Common myeloid progenitor, CD34-positive (primary cell): ENCODE measurements around the gene DDX27.
"Not testable (repeated sequence)": the region's sequence is repeated elsewhere in the genome, so short reads cannot be mapped to it uniquely, and the experiment has no call there.

Source experiments
- CTCF ChIA-PET: fragments of 350-600 bp; sonication (Branson Sonifier 250); formaldehyde crosslinking; loops from one replicate; lab custom pipeline; 2021; ENCODE audit warnings: antibody characterized with exemption; lab: Charles Lee
- POLR2A ChIA-PET: fragments of 350-600 bp; sonication (Branson Sonifier 250); formaldehyde crosslinking; loops from one replicate; lab custom pipeline; 2021; ENCODE audit warnings: antibody characterized with exemption; lab: Charles Lee
- DNase-seq, 3 donors: peaks; one replicate each; pipeline versions ENCODE4 v3.0.0 to v3.0.0-alpha.2; 2013
- H3K27ac ChIP-seq, 2 experiments: 1 replicate in 1 of 2; 2 replicates in 1 of 2; pipeline ENCODE4 v1.7.0; 2013; ENCODE audit warnings: inconsistent platforms in 2 of 2, low read length in 2 of 2, mild to moderate bottlenecking in 2 of 2, low read depth in 1 of 2, moderate library complexity in 1 of 2; ENCODE audit not compliant: severe bottlenecking in 2 of 2, insufficient read depth in 1 of 2, poor library complexity in 1 of 2
- H3K27me3 ChIP-seq, 5 experiments: replicated peaks in 2 of 5; 1 replicate in 3 of 5; 2 replicates in 2 of 5; pipeline versions ENCODE4 v1.6.1 to v1.7.0; 2013; ENCODE audit warnings: low read length in 4 of 5, mild to moderate bottlenecking in 2 of 5, moderate library complexity in 2 of 5, inconsistent platforms in 1 of 5; ENCODE audit not compliant: insufficient read depth in 5 of 5, control insufficient read depth in 4 of 5
- H3K36me3 ChIP-seq, 4 experiments: 1 replicate in 2 of 4; 2 replicates in 2 of 4; pipeline versions ENCODE4 v1.6.1 to v1.7.0; 2013; ENCODE audit warnings: low read length in 3 of 4, control low read depth in 1 of 4, mild to moderate bottlenecking in 1 of 4; ENCODE audit not compliant: control insufficient read depth in 4 of 4, insufficient read depth in 4 of 4
- H3K4me1 ChIP-seq, 4 experiments: 1 replicate in 3 of 4; 2 replicates in 1 of 4; pipeline versions ENCODE4 v1.6.1 to v1.7.1; 2013; ENCODE audit warnings: low read length in 3 of 4, mild to moderate bottlenecking in 3 of 4, control low read depth in 1 of 4, inconsistent platforms in 1 of 4, moderate library complexity in 1 of 4; ENCODE audit not compliant: control insufficient read depth in 4 of 4, insufficient read depth in 4 of 4; ENCODE audit errors: control extremely low read depth in 1 of 4
- H3K4me3 ChIP-seq, 7 experiments: 1 replicate in 4 of 7; 2 replicates in 3 of 7; pipeline versions ENCODE4 v1.5.1 to v1.7.0; 2013; ENCODE audit warnings: mild to moderate bottlenecking in 7 of 7, low read length in 6 of 7, moderate library complexity in 6 of 7, inconsistent platforms in 2 of 7, low read depth in 2 of 7, control low read depth in 1 of 7; ENCODE audit not compliant: insufficient read depth in 4 of 7, control insufficient read depth in 1 of 7; ENCODE audit errors: extremely low read depth in 1 of 7
- H3K9me3 ChIP-seq, 5 experiments: 1 replicate in 4 of 5; 2 replicates in 1 of 5; pipeline versions ENCODE4 v1.6.1 to v1.7.1; 2013; ENCODE audit warnings: low read length in 4 of 5, mild to moderate bottlenecking in 2 of 5, inconsistent platforms in 1 of 5, low read depth in 1 of 5, moderate library complexity in 1 of 5; ENCODE audit not compliant: control insufficient read depth in 4 of 5, insufficient read depth in 2 of 5; ENCODE audit errors: control extremely low read depth in 1 of 5
- WGBS: methylation state at CpG from one replicate; pipeline ENCODE4 v1.1.5; 2013; ENCODE audit not compliant: insufficient coverage; 5-methylcytosine and 5-hydroxymethylcytosine counted together

DDX27 gene

GRCh38 chr20:49179368-49180277, 39.6 kb upstream of the DDX27 start:
- POLR2A ChIA-PET, result interaction anchor here (1.2 kb wide), 1 partner anchor 9 kb away, joined by 4 read pairs; the partner anchor contains the start of gene STAU1
- peak in 2 of 3 donors; percentile 26 to 43 for DNase-seq
- peaks cover 2 to 7% (median 5%) of the 10 kb centered on the region in 4 experiments for H3K36me3 ChIP-seq
- no peaks in the 10 kb centered on the region for H3K9me3 ChIP-seq
- H3K27me3 ChIP-seq, result no peaks in the 10 kb centered on the region
- peak overlapping the region in 1 of 2 experiments; percentile 4 for H3K27ac ChIP-seq
- CTCF ChIA-PET, result interaction anchor here (0.8 to 4.5 kb wide), 5 partner anchors 13 to 58 kb away, joined by 3 to 21 read pairs (median 4); no protein-coding TSS in a partner anchor
- 0% methylated on average over 1 of the region's 1 CpG for WGBS
- no peak overlapping the region for H3K4me3 ChIP-seq
- H3K4me1 ChIP-seq, result peaks cover 8 to 14% (median 13%) of the 10 kb centered on the region in 4 experiments

DNA sequence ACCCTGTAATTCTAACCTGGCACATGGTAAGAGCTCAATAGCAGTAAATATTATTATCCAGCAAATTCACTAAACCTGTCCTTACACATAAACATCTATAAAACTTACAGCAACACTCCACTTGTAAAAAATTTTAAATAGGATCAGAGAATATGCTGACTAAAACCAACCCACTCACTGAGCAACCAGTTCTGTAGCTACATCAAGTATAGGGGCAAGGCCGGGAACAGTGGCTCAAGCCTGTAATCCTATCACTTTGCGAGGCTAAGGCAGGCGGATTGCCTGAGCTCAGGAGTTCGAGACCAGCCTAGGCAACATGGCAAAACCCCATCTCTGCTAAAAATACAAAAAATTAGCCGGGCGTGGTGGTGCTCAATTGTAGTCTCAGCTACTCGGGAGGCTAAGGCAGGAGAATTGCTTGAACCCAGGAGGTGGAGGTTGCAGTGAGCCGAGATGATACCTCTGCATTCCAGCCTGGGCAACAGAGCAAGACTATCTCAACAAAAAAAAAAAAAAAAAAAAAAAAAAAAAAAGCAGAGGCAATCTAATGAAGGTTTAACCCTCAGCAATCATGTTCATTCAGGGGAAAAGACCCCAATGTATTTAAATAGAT, 37.8 kb upstream of the DDX27 start:
- H3K27ac ChIP-seq, result no peak overlapping the region
- peaks cover 2 to 14% (median 5%) of the 10 kb centered on the region in 4 experiments for H3K36me3 ChIP-seq
- CTCF ChIA-PET, result interaction anchor here (1.0 to 4.5 kb wide), 3 partner anchors 9 to 35 kb away, joined by 4 to 21 read pairs (median 13); no protein-coding TSS in a partner anchor
- POLR2A ChIA-PET, result no interaction called here
- no peak for DNase-seq
- H3K4me3 ChIP-seq, result no peak overlapping the region
- H3K4me1 ChIP-seq, result peaks cover 12 to 26% (median 20%) of the 10 kb centered on the region in 4 experiments
- H3K9me3 ChIP-seq, result no peaks in the 10 kb centered on the region
- 100% methylated on average over 4 of the region's 8 CpGs for WGBS
- no peaks in the 10 kb centered on the region for H3K27me3 ChIP-seq

DNA sequence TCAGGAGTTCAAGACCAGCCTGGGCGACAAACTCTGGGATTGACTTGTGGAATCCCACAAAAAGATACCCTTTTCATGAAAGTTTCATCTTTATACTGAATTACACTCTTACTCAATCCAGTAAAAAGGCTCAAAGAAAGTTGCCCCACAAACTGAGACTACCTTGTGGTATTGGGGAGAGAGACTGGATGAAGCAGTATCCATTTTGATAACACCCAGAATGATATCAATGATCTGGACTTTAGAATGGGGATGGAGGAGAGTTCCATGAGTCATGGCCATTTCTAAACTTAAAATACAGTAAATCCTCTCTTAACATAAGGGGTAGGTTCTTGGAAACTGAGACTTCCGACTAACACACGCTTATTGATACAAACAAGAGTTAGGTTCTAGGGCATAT, 35.8 kb upstream of the DDX27 start:
- peaks cover 12 to 35% (median 27%) of the 10 kb centered on the region in 4 experiments for H3K4me1 ChIP-seq
- H3K9me3 ChIP-seq, result no peaks in the 10 kb centered on the region
- DNase-seq, result no peak
- H3K27me3 ChIP-seq, result no peaks in the 10 kb centered on the region
- H3K27ac ChIP-seq, result no peak overlapping the region
- WGBS, result no CpG with 5 or more reads among the region's 3 CpGs
- peaks cover 0 to 6% (median 3%) of the 10 kb centered on the region in 4 experiments for H3K36me3 ChIP-seq
- ChIA-PET CTCF (interaction anchor here (0.9 to 1.6 kb wide), 2 partner anchors 51 to 234 kb away, joined by 5 read pairs; no protein-coding TSS in a partner anchor), POLR2A (no interaction called here)
- H3K4me3 ChIP-seq, result no peak overlapping the region

DNA sequence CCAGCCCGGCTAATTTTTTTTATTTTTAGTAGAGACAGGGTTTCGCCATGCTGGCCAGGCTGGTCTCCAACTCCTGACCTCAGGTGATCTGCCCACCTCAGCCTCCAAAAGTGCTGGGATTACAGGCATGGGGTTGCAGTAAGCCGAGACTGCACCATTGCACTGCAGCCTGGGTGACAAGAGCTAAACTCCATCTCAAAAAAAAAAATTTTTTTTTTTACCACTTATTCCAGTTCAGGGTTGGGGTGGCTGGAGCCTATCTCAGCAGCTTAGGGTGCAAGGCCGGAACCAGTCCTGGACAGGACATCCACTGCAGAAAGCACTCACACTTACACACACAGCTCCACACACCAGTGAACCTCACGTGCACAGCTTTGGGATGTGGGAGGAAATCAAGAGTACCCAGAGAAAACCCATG, 35.1 kb upstream of the DDX27 start:
- H3K36me3 ChIP-seq, H3K27ac ChIP-seq, H3K9me3 ChIP-seq, H3K4me3 ChIP-seq, H3K27me3 ChIP-seq, DNase-seq: not testable (repeated sequence)
- 100% methylated on average over 1 of the region's 5 CpGs for WGBS
- peaks cover 12 to 35% (median 28%) of the 10 kb centered on the region in 4 experiments for H3K4me1 ChIP-seq
- POLR2A ChIA-PET, result interaction anchor here (0.8 kb wide), 1 partner anchor 17 kb away, joined by 3 read pairs; no protein-coding TSS in a partner anchor
- CTCF ChIA-PET, result interaction anchor here (0.8 to 0.9 kb wide), 2 partner anchors 18 to 234 kb away, joined by 3 to 5 read pairs; no protein-coding TSS in a partner anchor

GRCh38 chr20:49184691-49185070, 34.5 kb upstream of the DDX27 start:
- POLR2A ChIA-PET, result interaction anchor here (0.8 kb wide), 1 partner anchor 18 kb away, joined by 3 read pairs; no protein-coding TSS in a partner anchor
- CTCF ChIA-PET, result interaction anchor here (0.8 kb wide), 1 partner anchor 18 kb away, joined by 3 read pairs; no protein-coding TSS in a partner anchor
- peaks cover 8 to 30% (median 24%) of the 10 kb centered on the region in 4 experiments for H3K4me1 ChIP-seq

GRCh38 chr20:49185071-49185761, 34.0 kb upstream of the DDX27 start:
- POLR2A ChIA-PET, result interaction anchor here (0.7 to 0.8 kb wide), 2 partner anchors 18 to 19 kb away, joined by 3 read pairs; no protein-coding TSS in a partner anchor
- no peak for DNase-seq
- Histone ChIP-seq H3K36me3 (peaks cover 0 to 6% (median under 1%) of the 10 kb centered on the region in 4 experiments), H3K4me3 (no peak overlapping the region), H3K27ac (no peak overlapping the region), H3K27me3 (no peaks in the 10 kb centered on the region), H3K4me1 (peaks cover 4 to 25% (median 18%) of the 10 kb centered on the region in 4 experiments), H3K9me3 (no peaks in the 10 kb centered on the region)
- CTCF ChIA-PET, result no interaction called here
- WGBS, result 86% methylated on average over 2 of the region's 6 CpGs

More at GRCh38 chr20:49184691-49185070, 34.5 kb upstream of the DDX27 start:
- no peak for DNase-seq
- no peak overlapping the region for H3K27ac ChIP-seq
- H3K9me3 ChIP-seq, result no peaks in the 10 kb centered on the region
- H3K4me3 ChIP-seq, result no peak overlapping the region
- H3K27me3 ChIP-seq, result no peaks in the 10 kb centered on the region
- 100% methylated on average over 1 of the region's 3 CpGs for WGBS
- H3K36me3 ChIP-seq, result peaks cover 0 to 6% (median 1%) of the 10 kb centered on the region in 4 experiments
